Mesenchymal stem cell (in vitro differentiated cells and primary cell): ENCODE results near the gene MUC12. TPM values are rescaled to one million over a fixed set of nuclear protein-coding genes. Genes with fewer than 3 reads are reported as not detected.
"Not testable (repeated sequence)": the region's sequence is repeated elsewhere in the genome, so short reads cannot be mapped to it uniquely, and the experiment has no call there.

ENCODE experiments used
- DNase-seq: peaks from one replicate; pipeline ENCODE4 v3.0.0-alpha.2; 2013
- H2AFZ ChIP-seq: one replicate; pipeline ENCODE4 v1.6.1; 2013; ENCODE audit warnings: low read depth, mild to moderate bottlenecking, control low read depth, inconsistent platforms, low read length, moderate library complexity
- H2AK5ac ChIP-seq: 2 replicates; pipeline ENCODE4 v1.6.1; 2013; ENCODE audit warnings: low read length, moderate library complexity, mild to moderate bottlenecking, inconsistent platforms; ENCODE audit not compliant: severe bottlenecking
- H2BK120ac ChIP-seq: one replicate; pipeline ENCODE4 v1.6.1; 2013; ENCODE audit warnings: low read depth, mild to moderate bottlenecking, inconsistent platforms, low read length, moderate library complexity
- H2BK12ac ChIP-seq, 2 experiments: one replicate each; pipeline ENCODE4 v1.6.1; 2013; ENCODE audit warnings: inconsistent platforms in 2 of 2, low read length in 2 of 2, mild to moderate bottlenecking in 2 of 2, moderate library complexity in 2 of 2, control low read depth in 1 of 2
- H2BK15ac ChIP-seq: one replicate; pipeline ENCODE4 v1.6.1; 2013; ENCODE audit warnings: mild to moderate bottlenecking, low read depth, inconsistent platforms; ENCODE audit not compliant: poor library complexity, severe bottlenecking
- H2BK5ac ChIP-seq: 2 replicates; pipeline ENCODE4 v1.6.1; 2013; ENCODE audit warnings: low read depth, mild to moderate bottlenecking, low read length, control low read depth, inconsistent platforms; ENCODE audit not compliant: poor library complexity, severe bottlenecking
- H3K14ac ChIP-seq, 2 experiments: one replicate each; pipeline ENCODE4 v1.6.1; 2013; ENCODE audit warnings: inconsistent platforms in 2 of 2, low read length in 2 of 2, control low read depth in 1 of 2, mild to moderate bottlenecking in 1 of 2, moderate library complexity in 1 of 2
- H3K18ac ChIP-seq, 2 experiments: one replicate each; pipeline ENCODE4 v1.6.1; 2013; ENCODE audit warnings: inconsistent platforms in 2 of 2, low read length in 2 of 2, control low read depth in 1 of 2, low read depth in 1 of 2, mild to moderate bottlenecking in 1 of 2
- H3K23ac ChIP-seq, 2 experiments: one replicate each; pipeline ENCODE4 v1.6.1; 2013; ENCODE audit warnings: inconsistent platforms in 2 of 2, low read length in 2 of 2, mild to moderate bottlenecking in 2 of 2, moderate library complexity in 2 of 2, control low read depth in 1 of 2
- H3K27ac ChIP-seq: 2 replicates; pipeline ENCODE4 v1.5.1; 2013; ENCODE audit warnings: mild to moderate bottlenecking, moderate library complexity, low read length, control low read depth, inconsistent platforms; ENCODE audit not compliant: poor library complexity, severe bottlenecking
- H3K27me3 ChIP-seq, 2 experiments: 2 replicates each; pipeline versions ENCODE4 v1.6.1 to v1.7.0; 2013; ENCODE audit warnings: low read length in 2 of 2, mild to moderate bottlenecking in 2 of 2, moderate library complexity in 2 of 2, control low read depth in 1 of 2, inconsistent platforms in 1 of 2; ENCODE audit not compliant: control insufficient read depth in 1 of 2, insufficient read depth in 1 of 2
- H3K36me3 ChIP-seq, 2 experiments: 2 replicates each; pipeline versions ENCODE4 v1.6.1 to v1.7.0; 2013; ENCODE audit warnings: low read length in 2 of 2, control low read depth in 1 of 2, inconsistent platforms in 1 of 2, low read depth in 1 of 2, mild to moderate bottlenecking in 1 of 2; ENCODE audit not compliant: insufficient read depth in 2 of 2, control insufficient read depth in 1 of 2
- H3K4ac ChIP-seq, 2 experiments: one replicate each; pipeline ENCODE4 v1.6.1; 2013; ENCODE audit warnings: inconsistent platforms in 2 of 2, low read length in 2 of 2, mild to moderate bottlenecking in 2 of 2, moderate library complexity in 2 of 2, control low read depth in 1 of 2, low read depth in 1 of 2
- H3K4me1 ChIP-seq: 2 replicates; pipeline ENCODE4 v1.6.1; 2013; ENCODE audit warnings: low read depth, low read length, control low read depth; ENCODE audit not compliant: control insufficient read depth, insufficient read depth
- H3K4me2 ChIP-seq: 2 replicates; pipeline ENCODE4 v1.6.1; 2013; ENCODE audit warnings: low read length, mild to moderate bottlenecking, inconsistent platforms; ENCODE audit not compliant: poor library complexity, severe bottlenecking
- H3K4me3 ChIP-seq, 2 experiments: 2 replicates each; pipeline versions ENCODE4 v1.5.1 to v1.7.0; 2013; ENCODE audit warnings: low read length in 2 of 2, mild to moderate bottlenecking in 2 of 2, control low read depth in 1 of 2, low read depth in 1 of 2; ENCODE audit not compliant: insufficient read depth in 1 of 2
- H3K79me1 ChIP-seq: replicated peaks from 2 replicates; pipeline ENCODE4 v1.6.1; 2013; ENCODE audit warnings: mild to moderate bottlenecking, control low read depth, low read length, inconsistent platforms; ENCODE audit not compliant: poor library complexity, severe bottlenecking
- H3K9ac ChIP-seq: 2 replicates; pipeline ENCODE4 v1.7.0; 2013; ENCODE audit warnings: mild to moderate bottlenecking, low read length, moderate library complexity
- H3K9me3 ChIP-seq: 2 replicates; pipeline ENCODE4 v1.7.0; 2013; ENCODE audit warnings: mild to moderate bottlenecking, low read length; ENCODE audit not compliant: control insufficient read depth
- H4K8ac ChIP-seq: one replicate; pipeline ENCODE4 v1.6.1; 2013; ENCODE audit warnings: inconsistent platforms, mild to moderate bottlenecking, low read length, moderate library complexity
- H4K91ac ChIP-seq: one replicate; pipeline ENCODE4 v1.6.1; 2013; ENCODE audit warnings: mild to moderate bottlenecking, low read length, inconsistent platforms
- WGBS: methylation state at CpG from one replicate; pipeline ENCODE4 v1.1.7; 2013; ENCODE audit warnings: mixed read lengths; 5-methylcytosine and 5-hydroxymethylcytosine counted together
- polyA plus RNA-seq, 2 experiments: library from polyadenylated mRNA; stranded (reverse); fragments of 200-250 nt; gene quantifications; one replicate each; pipeline ENCODE4 v1.2.3, GENCODE V29; 2013

Gene MUC12
- 11.3 TPM for polyA plus RNA-seq (2013, experiment 1 of 2)
- polyA plus RNA-seq (2013, experiment 2 of 2), result 14.2 TPM

GRCh38 chr7:100969066-100969615 lies at the start of gene MUC12:
Gene MUC12, plus strand, starts transcription at chr7:100969565. Its CDS starts 58 bp downstream, at chr7:100969623.
- 73% methylated on average over 12 of the region's 12 CpGs for WGBS
- no peak for DNase-seq
- no peak within 1 kb of the TSS for H3K9ac ChIP-seq

GRCh38 chr7:100919779-100920437 lies 49.5 kb upstream of the MUC12 start:
- not testable (repeated sequence) for H3K4me3 ChIP-seq, H3K4me1 ChIP-seq, H2BK15ac ChIP-seq, H3K4me2 ChIP-seq, H3K27ac ChIP-seq, H2BK120ac ChIP-seq, H4K91ac ChIP-seq, H2BK5ac ChIP-seq, H3K14ac ChIP-seq, H2BK12ac ChIP-seq, H3K36me3 ChIP-seq, DNase-seq, H2AK5ac ChIP-seq, H3K9me3 ChIP-seq, H3K23ac ChIP-seq, H3K18ac ChIP-seq, H3K9ac ChIP-seq, H4K8ac ChIP-seq, H3K4ac ChIP-seq, H3K79me1 ChIP-seq
- peak overlapping the region; percentile 42 for H2AFZ ChIP-seq
- peaks cover 13 to 20% of the 10 kb centered on the region in 2 experiments for H3K27me3 ChIP-seq
- WGBS, result 79% methylated on average over 9 of the region's 9 CpGs

More at GRCh38 chr7:100969066-100969615, at the start of gene MUC12:
- H3K4me1 ChIP-seq, result peaks cover 9% of the 10 kb centered on the region
- H2BK12ac ChIP-seq, result no peak within 1 kb of the TSS
- H3K27ac ChIP-seq, result no peak within 1 kb of the TSS
- H4K8ac ChIP-seq, result no peak within 1 kb of the TSS
- no peak within 1 kb of the TSS for H4K91ac ChIP-seq
- no peaks in the 10 kb centered on the region for H3K36me3 ChIP-seq
- H3K27me3 ChIP-seq, result peaks cover 69 to 83% of the 10 kb centered on the region in 2 experiments
- H3K9me3 ChIP-seq, result no peaks in the 10 kb centered on the region
- H3K79me1 ChIP-seq, result no peaks in the 10 kb centered on the region
- H2AK5ac ChIP-seq, result no peak within 1 kb of the TSS
- no peak within 1 kb of the TSS for H3K23ac ChIP-seq
- no peak within 1 kb of the TSS for H3K14ac ChIP-seq
- H3K18ac ChIP-seq, result no peak within 1 kb of the TSS
- no peak within 1 kb of the TSS for H3K4ac ChIP-seq
- H3K4me2 ChIP-seq, result no peak within 1 kb of the TSS
- H2BK120ac ChIP-seq, result no peak within 1 kb of the TSS
- H2AFZ ChIP-seq, result no peak within 1 kb of the TSS
- no peak within 1 kb of the TSS for H3K4me3 ChIP-seq
- no peak within 1 kb of the TSS for H2BK15ac ChIP-seq
- H2BK5ac ChIP-seq, result no peak within 1 kb of the TSS

- Histone ChIP-seq H3K79me1 (no peaks in the 10 kb centered on the region), H2AFZ (no peak overlapping the region), H4K91ac (no peak overlapping the region), H2BK12ac (no peak overlapping the region), H3K27me3 (peaks cover 13 to 20% of the 10 kb centered on the region in 2 experiments), H3K27ac (no peak overlapping the region), H2BK5ac (no peak overlapping the region), H2AK5ac (no peak overlapping the region), H3K18ac (no peak overlapping the region), H3K14ac (no peak overlapping the region), H2BK120ac (no peak overlapping the region), H3K9ac (no peak overlapping the region), H3K23ac (no peak overlapping the region), H3K36me3 (no peaks in the 10 kb centered on the region), H3K4me2 (no peak overlapping the region), H3K9me3 (no peaks in the 10 kb centered on the region), H3K4ac (no peak overlapping the region), H3K4me3 (no peak overlapping the region), H2BK15ac (no peak overlapping the region), H3K4me1 (no peaks in the 10 kb centered on the region), H4K8ac (no peak overlapping the region)
- DNase-seq, result no peak
These were observed 48.3 kb upstream of the MUC12 start for GRCh38 chr7:100921039-100921438.

- not testable (repeated sequence) for H3K18ac ChIP-seq
These were observed 45.7 kb upstream of the MUC12 start for GRCh38 chr7:100923616-100924015.

More at GRCh38 chr7:100923616-100924015, 45.7 kb upstream of the MUC12 start:
- H3K4me2 ChIP-seq, H3K9me3 ChIP-seq, H3K14ac ChIP-seq, H3K27ac ChIP-seq, H3K36me3 ChIP-seq, DNase-seq, H3K79me1 ChIP-seq, H2BK120ac ChIP-seq, H2AK5ac ChIP-seq, H3K4ac ChIP-seq, H2AFZ ChIP-seq, H4K91ac ChIP-seq, H3K23ac ChIP-seq, H3K9ac ChIP-seq, H3K4me1 ChIP-seq, H3K4me3 ChIP-seq, H2BK5ac ChIP-seq, H2BK12ac ChIP-seq, H2BK15ac ChIP-seq, H4K8ac ChIP-seq: not testable (repeated sequence)
- H3K27me3 ChIP-seq, result peaks cover 13 to 25% of the 10 kb centered on the region in 2 experiments
- WGBS, result 24% methylated on average over 4 of the region's 4 CpGs
